GM21515 (cell line): ENCODE data around the gene CEMIP2.
"Not testable (repeated sequence)": the region's sequence is repeated elsewhere in the genome, so short reads cannot be mapped to it uniquely, and the experiment has no call there.

ENCODE experiments used
- ATAC-seq: cut with Tn5 transposase; IDR thresholded peaks from one replicate; pipeline ENCODE4 v1.9.1; 2021; ENCODE audit not compliant: unreplicated experiment

CEMIP2 gene

GRCh38 chr9:71768388-71769174 is at the start of gene CEMIP2:
Gene CEMIP2 (minus strand): TSS chr9:71768513. CDS start chr9:71750373, 18,140 bp downstream.
- ATAC-seq: peak; percentile 79

- ATAC-seq: no peak
Observed at GRCh38 chr9:71816916-71817451, 48.7 kb upstream of the CEMIP2 start.

- no peak for ATAC-seq
Observed at GRCh38 chr9:71814815-71815214, 46.5 kb upstream of the CEMIP2 start.

GRCh38 chr9:71814226-71814625 is 45.9 kb upstream of the CEMIP2 start:
- no peak for ATAC-seq

GRCh38 chr9:71812385-71812784 is 44.1 kb upstream of the CEMIP2 start:
- no peak for ATAC-seq

- ATAC-seq: no peak
Observed at GRCh38 chr9:71808068-71808467, 39.8 kb upstream of the CEMIP2 start.

- ATAC-seq: peak; percentile 95
Observed at GRCh38 chr9:71806901-71807307, 38.6 kb upstream of the CEMIP2 start.

- not testable (repeated sequence) for ATAC-seq
Observed at GRCh38 chr9:71805096-71805495, 36.8 kb upstream of the CEMIP2 start.

- no peak for ATAC-seq
Observed at GRCh38 chr9:71801826-71802225, 33.5 kb upstream of the CEMIP2 start.

GRCh38 chr9:71797266-71797665 is 29.0 kb upstream of the CEMIP2 start:
- ATAC-seq: no peak

- ATAC-seq: no peak
Observed at GRCh38 chr9:71796100-71796767, 27.9 kb upstream of the CEMIP2 start.

- peak; percentile 94 for ATAC-seq
Observed at GRCh38 chr9:71795097-71795813, 26.9 kb upstream of the CEMIP2 start.

- ATAC-seq: no peak
Observed at GRCh38 chr9:71793386-71794105, 25.2 kb upstream of the CEMIP2 start.

- ATAC-seq: no peak
Observed at GRCh38 chr9:71791875-71792274, 23.6 kb upstream of the CEMIP2 start.

GRCh38 chr9:71790296-71790695 is 22.0 kb upstream of the CEMIP2 start:
- no peak for ATAC-seq

GRCh38 chr9:71783120-71783523 is 14.8 kb upstream of the CEMIP2 start:
- ATAC-seq: peak; percentile 87

- peak; percentile 65 for ATAC-seq
Observed at GRCh38 chr9:71781391-71781790, 13.1 kb upstream of the CEMIP2 start.

GRCh38 chr9:71780953-71781352 is 12.6 kb upstream of the CEMIP2 start:
- ATAC-seq: no peak

- no peak for ATAC-seq
Observed at GRCh38 chr9:71778085-71778484, 9.8 kb upstream of the CEMIP2 start.

- ATAC-seq: no peak
Observed at GRCh38 chr9:71774920-71775319, 6.6 kb upstream of the CEMIP2 start.

GRCh38 chr9:71772726-71773125 is 4.4 kb upstream of the CEMIP2 start:
- ATAC-seq: no peak
